Activated CD4-positive, CD25-positive, alpha-beta regulatory T cell treated with anti-CD3 and anti-CD28 coated beads, Interleukin-2, amount 50 U/mL, for 72 hours (primary cell): ENCODE measurements around the gene AMN.

ENCODE experiments used
- DNase-seq: peaks from one replicate; pipeline ENCODE4 v3.0.0; 2021

The AMN gene

DNA sequence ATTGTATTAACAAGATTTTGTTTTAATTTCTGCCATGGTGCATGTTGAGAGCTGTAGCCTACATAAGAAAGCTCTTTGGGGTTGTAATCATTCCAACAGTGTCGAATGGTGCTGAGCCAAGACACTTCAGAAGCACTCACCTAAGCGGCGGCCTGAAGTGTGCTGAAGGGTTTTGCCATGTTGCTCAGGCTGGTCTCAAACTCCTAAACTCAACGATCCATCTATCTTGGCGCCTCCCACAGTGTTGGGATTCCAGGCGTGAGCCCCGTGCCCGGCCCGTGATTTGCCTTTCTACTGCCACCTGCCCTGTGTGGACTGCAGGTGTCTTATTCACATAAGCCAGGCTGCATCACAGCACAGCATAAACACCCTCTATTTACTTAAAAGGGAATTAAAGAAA is 48.9 kb downstream of the AMN start:
- no peak for DNase-seq

DNA sequence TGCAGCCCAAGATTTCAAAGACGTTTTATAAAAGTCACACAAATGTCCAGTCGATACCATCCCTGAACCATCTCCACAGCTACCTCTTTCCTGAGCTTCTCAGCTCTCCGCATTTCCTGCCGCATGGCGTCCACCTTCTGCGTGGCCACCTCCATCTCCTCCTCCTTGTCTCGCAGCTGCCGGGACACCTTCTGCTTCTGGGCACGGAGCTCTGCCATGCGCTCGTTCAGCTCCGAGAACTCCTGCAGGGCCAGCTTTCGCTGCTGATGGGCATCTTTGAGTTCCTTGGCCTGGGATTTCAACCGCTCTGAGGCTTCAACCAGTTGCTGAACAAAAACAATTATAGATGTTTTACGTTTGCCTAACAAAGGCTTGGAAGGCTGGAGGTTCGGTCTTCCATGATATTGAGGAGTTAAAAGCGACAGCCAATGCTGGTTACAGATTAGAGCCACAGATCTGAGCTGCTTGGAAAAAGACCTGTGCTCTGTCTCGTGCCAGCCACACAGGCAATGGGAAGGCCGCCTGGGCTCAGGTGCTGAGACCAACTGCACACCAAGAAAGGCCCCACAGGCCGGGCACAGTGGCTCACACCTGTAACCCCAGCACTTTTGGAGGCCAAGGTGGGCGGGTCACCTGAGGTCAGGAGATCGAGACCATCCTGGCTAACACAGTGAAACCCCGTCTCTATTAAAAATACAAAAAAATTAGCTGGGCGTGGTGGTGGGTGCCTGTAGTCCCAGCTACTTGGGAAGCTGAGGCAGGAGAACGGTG is 49.6 kb downstream of the AMN start:
- no peak for DNase-seq

DNA sequence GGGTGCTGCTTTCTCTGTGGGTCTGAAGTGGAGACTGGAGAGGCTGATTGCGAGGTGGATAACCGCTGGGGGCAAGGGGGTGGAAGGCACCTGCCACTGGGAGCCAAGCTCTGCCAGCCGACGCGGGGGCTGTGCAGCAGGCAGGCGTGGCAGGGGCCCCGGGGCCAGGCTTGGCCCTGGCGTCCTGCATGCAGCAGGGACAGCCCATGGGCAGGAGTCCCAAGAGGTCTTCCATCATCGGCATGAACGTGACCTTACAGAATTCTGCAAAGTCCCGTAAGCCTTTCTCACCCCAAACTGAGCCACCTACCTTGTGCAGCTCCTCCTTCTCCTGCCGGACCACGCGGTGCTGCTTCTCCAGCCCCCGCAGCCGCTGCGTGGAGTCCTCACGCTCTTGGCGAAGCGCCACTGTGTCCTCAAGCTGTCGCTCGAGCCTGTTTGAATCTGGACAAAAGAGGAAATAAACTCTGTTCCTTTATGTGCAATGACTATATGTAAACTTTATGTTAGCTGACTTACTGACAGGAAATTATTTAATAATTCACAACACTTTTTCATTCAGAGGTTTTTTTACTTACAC is 51.3 kb downstream of the AMN start:
- DNase-seq, result no peak

DNA sequence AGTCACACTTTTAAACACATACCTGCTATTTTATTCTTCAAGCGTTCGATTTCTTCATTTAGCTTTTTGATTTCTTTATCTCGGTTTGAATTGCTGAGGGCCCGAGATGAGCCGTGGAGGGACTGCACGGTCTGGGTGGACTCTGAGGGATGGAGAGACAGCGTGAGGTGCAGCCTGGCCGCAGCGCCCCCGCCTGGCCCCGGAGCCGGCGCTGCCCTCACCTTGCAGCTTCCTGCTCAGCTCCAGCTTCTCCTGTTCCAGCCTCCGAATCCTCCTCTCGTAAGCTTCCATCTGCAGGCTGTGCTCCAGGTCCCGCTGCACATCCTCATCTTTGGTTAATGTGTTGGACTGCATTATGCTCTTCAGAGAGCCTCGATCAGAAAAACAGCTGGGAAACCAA is 53.2 kb downstream of the AMN start:
- no peak for DNase-seq

DNA sequence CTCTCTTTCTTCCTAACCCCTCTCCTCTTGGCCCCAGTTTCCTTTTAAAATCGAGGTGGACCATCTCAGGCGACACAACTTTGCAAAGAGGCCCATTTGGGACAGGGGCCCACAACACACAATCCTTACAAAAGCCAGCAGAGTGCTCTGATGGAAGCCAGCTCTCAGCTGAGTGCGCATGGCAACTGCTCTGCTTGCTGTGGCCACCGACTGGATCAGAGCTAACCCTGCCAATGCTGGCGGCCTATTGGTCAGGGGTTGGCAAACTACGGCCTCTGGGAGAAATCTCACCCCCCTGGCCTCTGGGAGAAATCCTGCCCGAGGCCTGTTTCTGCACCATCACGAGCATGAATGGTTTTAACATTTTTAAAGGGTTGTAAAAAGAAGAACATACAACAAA is 55.0 kb downstream of the AMN start:
- DNase-seq, result no peak

DNA sequence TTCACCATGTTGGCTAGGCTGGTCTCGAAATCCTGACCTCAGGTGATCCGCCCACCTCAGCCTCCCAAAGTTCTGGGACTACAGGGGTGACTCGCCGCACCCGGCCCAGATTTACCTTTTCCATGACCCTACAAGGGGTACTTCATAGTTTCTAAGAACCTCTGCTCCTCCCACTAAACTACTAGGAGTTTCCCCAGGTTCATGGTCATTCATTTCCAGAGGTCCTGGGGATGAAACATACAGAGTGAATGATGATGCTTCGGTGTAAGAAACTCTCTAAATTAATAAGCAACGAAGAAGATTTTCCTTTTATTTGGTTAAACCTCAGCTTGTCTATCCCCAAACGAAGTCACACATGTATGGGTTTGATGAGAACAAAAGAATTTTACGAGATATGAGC is 56.9 kb downstream of the AMN start:
- DNase-seq, result no peak

DNA sequence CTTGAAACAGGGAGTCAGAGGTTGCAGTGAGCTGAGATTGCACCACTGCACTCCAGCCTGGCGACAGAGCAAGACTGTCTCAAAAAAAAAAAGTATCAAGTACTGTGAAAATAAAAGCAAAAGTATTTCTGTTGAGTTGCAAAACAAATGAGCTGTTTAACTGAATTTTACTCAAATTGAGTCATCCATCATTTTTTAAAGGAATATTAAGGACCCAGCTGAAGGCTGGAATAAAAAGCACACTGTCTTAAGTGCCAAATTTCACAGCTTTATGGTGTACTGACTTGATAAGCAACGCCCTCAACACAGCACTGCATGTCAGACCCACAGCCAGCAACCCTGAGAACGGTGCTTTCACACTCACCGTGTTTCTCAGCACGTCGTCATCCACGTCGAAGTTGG is 57.9 kb downstream of the AMN start:
- DNase-seq, result no peak
